ENCODE results near the gene CLDN20. TPM values are rescaled to one million over a fixed set of nuclear protein-coding genes. Genes with fewer than 3 reads are reported as not detected.

CLDN20 gene
- polyA plus RNA-seq, 1 of the 3 experiments (the other 2 are of a cell fraction), result 0.07 TPM

- no peak for DNase-seq
- Histone ChIP-seq H3K4me2 (no peak overlapping the region), H3K9me3 (no peaks in the 10 kb centered on the region), H3K27ac (ENCODE audit: low read depth in 2 of 2, low read length in 1 of 2) (no peak overlapping the region), H3K4me3 (ENCODE audit: low read depth in 2 of 2, low read length in 1 of 2) (no peak overlapping the region), H3K79me2 (ENCODE audit: insufficient read depth) (no peaks in the 10 kb centered on the region), H3F3A (replicated peaks; ENCODE audit: insufficient read depth) (no peaks in the 10 kb centered on the region), H3K9me2 (no peaks in the 10 kb centered on the region), H3K36me3 (replicated peaks in 1 of 2; ENCODE audit: control insufficient read depth in 1 of 2, insufficient read depth in 2 of 2, low read length in 1 of 2) (no peaks in the 10 kb centered on the region), H3K9ac (no peak overlapping the region), H4K20me1 (ENCODE audit: insufficient read depth) (no peaks in the 10 kb centered on the region), H3K27me3 (ENCODE audit: insufficient read depth) (no peaks in the 10 kb centered on the region), H2AFZ (ENCODE audit: low read depth) (no peak overlapping the region), H3K4me1 (ENCODE audit: control insufficient read depth in 1 of 2, insufficient read depth in 2 of 2, low read depth in 1 of 2, low read length in 1 of 2) (peaks cover 0 to 2% of the 10 kb centered on the region in 2 experiments; a peak in 1 of 4 replicates)
- POLR2A ChIA-PET, result no interaction called here
- WGBS (ENCODE audit: low lambda C conversion rate), result 93% methylated on average over 3 of the region's 4 CpGs
- no peak for TF ChIP-seq FOSL2 (IDR thresholded peaks at IDR 0.05; ENCODE audit: borderline replicate concordance, low read depth)
- TF ChIP-seq POLR2AphosphoS5 (IDR thresholded peaks at IDR 0.05; ENCODE audit: low read depth, low read length), result no peak
- CTCF ChIA-PET, result interaction anchor here (1.4 kb wide), 1 partner anchor 366 kb away, joined by 4 read pairs; no protein-coding TSS in a partner anchor
Observed at GRCh38 chr6:155234167-155234566, 29.6 kb upstream of the CLDN20 start.

- no peak overlapping the region for H2AFZ ChIP-seq (ENCODE audit: low read depth)
- 95% methylated on average over 4 of the region's 4 CpGs for WGBS (ENCODE audit: low lambda C conversion rate)
- peaks cover 0 to 2% of the 10 kb centered on the region in 2 experiments; a peak in 1 of 4 replicates for H3K4me1 ChIP-seq (ENCODE audit: control insufficient read depth in 1 of 2, insufficient read depth in 2 of 2, low read depth in 1 of 2, low read length in 1 of 2)
- TF ChIP-seq SMC3 (IDR thresholded peaks at IDR 0.05; ENCODE audit: low read depth, low read length) (no peak), TAF1 (IDR thresholded peaks at IDR 0.05; ENCODE audit: borderline replicate concordance, low read depth, low read length) (no peak), RFX5 (IDR thresholded peaks at IDR 0.05; ENCODE audit: low read length) (no peak), IRF3 (IDR thresholded peaks at IDR 0.05; ENCODE audit: low read depth, low read length) (no peak), ZBTB33 (IDR thresholded peaks at IDR 0.05; ENCODE audit: borderline replicate concordance, low read depth) (no peak), RAD21 (IDR thresholded peaks at IDR 0.05; ENCODE audit: low read length) (no peak), FOXJ3 (CRISPR knock-in tag; IDR thresholded peaks at IDR 0.05) (no peak), GABPA (IDR thresholded peaks at IDR 0.05; ENCODE audit: low read depth) (no peak), PBX3 (IDR thresholded peaks at IDR 0.05) (no peak), POLR2AphosphoS5 (IDR thresholded peaks at IDR 0.05; ENCODE audit: low read depth, low read length) (no peak)
- POLR2A ChIA-PET, result no interaction called here
- H4K20me1 ChIP-seq (ENCODE audit: insufficient read depth), result no peaks in the 10 kb centered on the region
- H3K79me2 ChIP-seq (ENCODE audit: insufficient read depth), result no peaks in the 10 kb centered on the region
- H3K27ac ChIP-seq (ENCODE audit: low read depth in 2 of 2, low read length in 1 of 2), result no peak overlapping the region
- no peaks in the 10 kb centered on the region for H3K9me2 ChIP-seq
- DNase-seq, result no peak
- no peak overlapping the region for H3K4me3 ChIP-seq (ENCODE audit: low read depth in 2 of 2, low read length in 1 of 2)
- no peak overlapping the region for H3K9ac ChIP-seq
- no peaks in the 10 kb centered on the region for H3F3A ChIP-seq (replicated peaks; ENCODE audit: insufficient read depth)
- H3K9me3 ChIP-seq, result no peaks in the 10 kb centered on the region
- CTCF ChIA-PET, result interaction anchor here (0.6 to 1.4 kb wide), 3 partner anchors 57 to 367 kb away, joined by 3 to 4 read pairs (median 3); no protein-coding TSS in a partner anchor
- H3K4me2 ChIP-seq, result no peak overlapping the region
- H3K27me3 ChIP-seq (ENCODE audit: insufficient read depth), result no peaks in the 10 kb centered on the region
- no peaks in the 10 kb centered on the region for H3K36me3 ChIP-seq (replicated peaks in 1 of 2; ENCODE audit: control insufficient read depth in 1 of 2, insufficient read depth in 2 of 2, low read length in 1 of 2)
Observed at GRCh38 chr6:155234687-155235086, 29.1 kb upstream of the CLDN20 start.

Data from SK-N-SH (cell line).